Stimulated activated CD4-positive, alpha-beta T cell treated with anti-CD3 and anti-CD28 coated beads, TNF-alpha, amount 100 ng/mL, for 1 hour (primary cell): ENCODE measurements around the gene MBNL3.
"Not testable (repeated sequence)": the region's sequence is repeated elsewhere in the genome, so short reads cannot be mapped to it uniquely, and the experiment has no call there.

Experiments
- DNase-seq, 3 donors: peaks; one replicate each; pipeline ENCODE4 v3.0.0-alpha.2; 2020; ENCODE audit warnings: low read depth in 3 of 3, low spot score in 1 of 3

MBNL3 gene

GRCh38 chrX:132378281-132378680 lies 110.6 kb downstream of the MBNL3 start:
- DNase-seq: no peak

GRCh38 chrX:132375941-132376340 lies 112.9 kb downstream of the MBNL3 start:
- DNase-seq: no peak

- DNase-seq: no peak
Observed at GRCh38 chrX:132373610-132374009, 115.2 kb downstream of the MBNL3 start.

- no peak for DNase-seq
Observed at GRCh38 chrX:132369617-132370326, 119.1 kb downstream of the MBNL3 start.

GRCh38 chrX:132367984-132368383 lies 120.9 kb downstream of the MBNL3 start:
- DNase-seq: no peak

GRCh38 chrX:132367314-132367713 lies 121.5 kb downstream of the MBNL3 start:
- no peak for DNase-seq

GRCh38 chrX:132365490-132365889 lies 123.3 kb downstream of the MBNL3 start:
- DNase-seq: no peak

- DNase-seq: no peak
Observed at GRCh38 chrX:132364313-132364712, 124.5 kb downstream of the MBNL3 start.

- no peak for DNase-seq
Observed at GRCh38 chrX:132353430-132353829, 135.4 kb downstream of the MBNL3 start.

GRCh38 chrX:132336172-132336571 lies 152.7 kb downstream of the MBNL3 start:
- no peak for DNase-seq

- no peak for DNase-seq
Observed at GRCh38 chrX:132333351-132333750, 155.5 kb downstream of the MBNL3 start.

- DNase-seq: no peak
Observed at GRCh38 chrX:132331532-132331931, 157.3 kb downstream of the MBNL3 start.

GRCh38 chrX:132331000-132331399 lies 157.8 kb downstream of the MBNL3 start:
- DNase-seq: no peak

GRCh38 chrX:132330156-132330729 lies 158.6 kb downstream of the MBNL3 start:
- DNase-seq: no peak

- not testable (repeated sequence) for DNase-seq
Observed at GRCh38 chrX:132326960-132327359, 161.9 kb downstream of the MBNL3 start.
